DLD1 (cell line): Measurements from ENCODE around the gene C1GALT1.
"Not testable (repeated sequence)": the region's sequence is repeated elsewhere in the genome, so short reads cannot be mapped to it uniquely, and the experiment has no call there.

Source experiments
- in situ Hi-C: cut with HindIII; loops from 2 replicates; pipeline ENCODE4 v1.10.0; 2017; ENCODE audit warnings: low sequenced_read_pairs

C1GALT1 gene

DNA sequence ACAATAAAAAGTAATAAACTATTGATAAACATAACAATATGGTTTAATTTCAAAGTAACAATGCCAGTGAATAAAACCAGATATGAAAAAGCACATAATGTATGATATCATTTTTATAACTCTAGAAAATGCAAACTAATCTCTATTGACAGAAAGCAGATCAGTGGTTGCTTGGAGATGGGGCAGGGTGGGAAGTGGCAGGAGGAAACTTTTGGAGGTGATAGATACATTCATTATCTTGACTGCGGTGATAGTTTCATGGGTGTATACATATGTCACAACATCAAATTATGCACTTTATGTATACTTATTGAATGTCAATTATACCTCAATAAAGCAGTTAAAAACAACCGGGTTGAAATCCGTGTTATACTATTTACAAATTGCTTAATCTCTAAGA is 16.0 kb upstream of the C1GALT1 start:
- in situ Hi-C loops: no loop called here

DNA sequence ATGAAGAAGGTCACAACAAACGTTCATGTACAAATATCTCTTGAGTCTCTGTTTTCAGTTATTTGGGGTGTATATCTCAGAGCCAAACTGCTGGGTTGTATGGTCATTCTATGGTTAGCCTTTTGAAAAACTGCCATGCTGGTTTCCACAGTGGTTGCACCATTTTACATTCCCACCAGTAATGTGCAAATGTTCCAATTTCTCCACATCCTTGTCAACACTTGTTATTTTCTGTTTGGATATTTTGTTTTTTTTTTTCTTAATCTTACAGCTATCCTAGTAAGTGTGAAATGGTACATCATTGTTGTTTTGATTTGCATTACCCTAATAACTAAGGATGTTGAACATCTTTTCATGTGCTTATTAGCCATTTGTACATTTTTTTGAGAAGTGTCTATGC is 13.0 kb upstream of the C1GALT1 start:
- in situ Hi-C loops: no loop called here

DNA sequence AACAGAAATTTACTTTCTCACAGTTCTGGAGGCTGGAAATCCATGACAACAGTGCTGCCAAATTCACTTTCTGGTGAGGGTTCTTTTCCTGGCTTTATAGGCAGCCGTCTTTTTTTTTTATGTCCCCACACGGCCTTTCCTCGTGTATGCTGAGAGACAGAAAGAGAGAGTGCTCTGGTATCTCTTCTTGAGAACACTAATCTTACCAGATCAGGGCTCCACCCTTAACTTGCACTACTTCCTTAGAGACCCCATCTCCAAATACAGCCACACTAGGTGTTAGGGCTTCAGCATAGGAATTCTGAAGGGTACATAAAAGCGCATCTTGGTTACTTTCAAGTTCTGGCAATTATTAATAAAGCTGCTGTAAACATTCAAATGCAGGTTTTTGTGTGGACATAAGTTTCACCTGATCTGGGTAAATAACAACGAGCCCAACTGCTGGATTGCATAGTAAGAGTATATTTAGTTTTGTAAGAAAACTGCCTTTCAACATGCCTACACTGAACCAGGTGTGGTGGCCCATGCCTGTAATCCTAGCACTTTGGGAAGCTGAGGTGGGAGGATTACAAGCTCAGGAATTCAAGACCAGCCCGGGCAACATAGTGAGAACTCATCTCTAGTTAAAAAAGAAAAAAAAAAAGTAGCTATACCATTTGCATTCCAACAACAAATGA is 8.2 kb upstream of the C1GALT1 start:
- in situ Hi-C loops: no loop called here

DNA sequence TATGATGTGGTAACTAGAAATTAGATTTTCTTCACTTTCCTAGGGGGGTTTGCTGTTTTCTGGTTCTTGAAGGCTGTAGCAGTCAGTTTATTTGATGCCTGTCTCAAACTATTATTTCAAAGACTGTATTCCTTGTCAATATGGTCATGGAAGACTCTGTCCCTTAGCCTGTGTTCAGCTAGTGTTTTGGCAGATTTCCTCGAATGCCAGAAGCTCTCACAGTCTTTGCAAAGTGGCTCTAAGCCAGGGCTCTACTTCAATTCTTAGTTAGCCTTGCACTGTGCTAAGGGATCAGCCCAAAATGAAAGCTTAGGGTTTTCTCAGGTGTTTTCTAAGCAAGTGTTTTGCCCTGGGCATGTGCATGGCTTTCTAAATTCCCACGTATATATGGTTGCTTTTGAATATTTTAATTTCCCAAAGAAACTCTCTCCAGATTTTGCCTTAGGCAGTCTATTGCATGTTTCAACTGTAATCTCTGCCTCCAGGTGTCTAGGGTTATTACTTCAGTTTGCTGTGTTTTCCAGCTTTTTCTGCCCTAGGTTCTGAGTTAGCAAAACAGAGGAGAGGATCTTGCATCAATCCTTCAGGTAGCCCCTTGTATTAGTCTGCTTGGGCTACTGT is 7.2 kb upstream of the C1GALT1 start:
- in situ Hi-C loops: no loop called here

DNA sequence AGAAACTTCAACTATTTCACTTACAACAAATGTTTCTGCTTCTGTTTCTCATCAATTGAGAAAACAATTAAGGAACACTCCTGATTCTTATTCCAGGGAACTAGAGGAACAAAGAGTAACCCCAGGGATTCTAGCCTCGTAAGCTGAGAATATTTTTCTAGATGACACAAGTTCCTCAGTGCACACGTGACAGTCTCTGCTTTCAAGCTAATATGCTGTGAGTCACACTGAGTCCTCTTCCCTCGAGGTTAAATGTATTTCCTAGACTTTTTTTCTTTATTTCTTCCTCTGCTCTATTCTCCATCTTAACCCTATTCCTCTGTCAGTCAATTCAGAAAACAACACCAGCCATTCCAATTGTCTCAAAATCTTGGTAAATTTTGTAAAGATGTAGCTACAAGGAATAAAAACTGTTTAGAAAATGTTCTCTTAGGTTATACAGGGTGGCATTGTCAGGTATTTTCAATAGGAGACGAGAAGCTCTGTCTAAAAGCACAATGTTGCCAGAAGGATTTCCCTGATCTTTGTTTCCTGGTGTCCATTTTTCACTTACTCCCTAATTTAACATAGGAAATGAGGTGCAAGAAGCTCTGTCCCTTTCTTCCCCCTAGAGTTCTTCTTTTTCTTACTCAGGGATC is 5.8 kb upstream of the C1GALT1 start:
- in situ Hi-C loops: no loop called here

DNA sequence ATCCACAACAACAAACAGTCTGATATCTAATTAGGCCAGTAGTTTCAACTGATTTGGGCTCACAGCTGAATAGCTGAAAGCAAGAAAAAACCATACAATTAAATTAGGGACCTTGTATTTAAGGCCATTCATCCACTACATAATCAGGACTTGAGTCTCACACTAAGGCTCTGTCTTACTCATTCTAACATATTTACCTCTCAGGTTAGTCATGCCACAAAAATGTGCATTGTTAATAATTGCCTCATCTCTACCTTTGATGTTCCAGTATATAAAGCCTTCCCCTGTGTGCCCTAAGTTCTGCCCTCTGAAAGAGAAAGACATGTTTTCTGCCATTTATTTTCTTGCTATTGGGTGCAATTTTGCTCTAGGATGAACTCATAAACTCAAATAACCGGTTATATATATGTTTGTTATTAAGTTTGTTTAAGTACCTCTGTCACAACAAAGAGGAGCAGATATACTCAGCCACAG is 5.3 kb upstream of the C1GALT1 start:
- in situ Hi-C loops: no loop called here

DNA sequence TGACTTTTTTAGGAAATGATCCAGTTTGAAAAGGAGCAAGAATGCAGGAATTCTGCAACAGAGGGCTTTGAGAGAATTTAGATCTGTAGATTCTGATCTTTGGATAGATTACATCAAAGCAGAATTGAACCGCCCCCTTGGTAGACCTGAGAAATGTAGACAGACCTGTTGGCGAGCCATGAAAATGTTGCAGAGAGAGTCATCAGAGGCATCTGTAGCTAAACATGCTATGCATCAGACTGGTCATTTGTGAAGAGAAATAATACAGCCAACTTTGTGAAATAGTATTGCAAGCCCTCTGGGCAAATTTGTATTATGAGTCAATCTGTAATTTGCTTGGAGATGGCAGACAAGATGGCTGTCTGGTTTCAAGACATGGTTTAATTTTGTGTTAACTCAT is 4.3 kb upstream of the C1GALT1 start:
- in situ Hi-C loops: no loop called here

DNA sequence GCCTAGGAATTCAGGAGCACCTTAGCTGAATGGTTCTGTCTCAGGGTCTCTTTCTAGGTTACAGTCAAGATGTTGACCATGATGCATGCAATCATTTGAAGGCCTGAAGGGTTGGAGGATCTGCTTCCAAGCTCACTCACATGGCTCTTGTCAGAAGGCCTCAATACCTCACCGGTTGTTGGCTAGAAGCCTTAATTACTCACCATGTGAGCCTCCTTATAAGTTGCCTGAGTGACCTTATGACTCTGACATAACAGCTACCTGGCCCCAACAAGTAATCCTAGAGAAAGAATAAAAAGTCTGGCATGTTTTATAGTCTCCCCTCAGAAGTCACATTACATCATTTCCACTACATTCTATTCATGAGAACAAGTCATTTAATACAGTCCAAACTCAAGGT is 3.4 kb upstream of the C1GALT1 start:
- in situ Hi-C loops: no loop called here

DNA sequence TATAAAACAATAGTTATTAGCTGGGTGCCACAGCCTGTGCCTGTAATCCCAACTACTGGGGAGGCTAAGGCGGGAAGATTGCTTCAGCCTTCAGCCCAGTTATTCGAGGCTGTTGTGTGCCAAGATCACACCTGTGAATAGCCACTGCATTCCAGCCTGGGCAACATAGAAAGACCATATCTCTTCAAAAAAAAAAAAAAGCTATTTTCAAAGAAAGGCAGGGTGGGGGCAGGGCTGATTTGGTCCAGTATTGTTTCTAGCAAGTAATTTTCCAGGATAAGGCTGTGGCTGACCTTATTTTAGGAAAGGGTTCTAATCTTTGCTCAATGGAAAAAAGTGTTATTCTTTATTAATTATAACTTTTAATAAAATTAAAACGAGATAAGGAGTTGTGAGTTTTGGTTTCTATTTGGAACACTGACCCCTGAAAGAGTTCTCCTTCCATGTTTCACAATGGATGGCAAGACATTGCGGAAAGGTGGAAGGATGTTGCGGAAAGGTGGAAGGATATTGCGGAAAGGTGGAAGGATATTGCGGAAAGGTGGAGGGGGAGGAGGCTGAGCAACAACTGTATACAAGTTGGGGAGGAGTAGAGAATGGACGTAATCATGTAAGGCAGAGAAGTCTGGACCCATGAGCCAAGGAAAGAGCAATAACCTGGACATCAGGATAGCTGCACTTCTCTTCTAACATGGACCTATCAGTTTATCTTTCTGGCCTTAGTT is 1.5 kb upstream of the C1GALT1 start:
- in situ Hi-C loops: no loop called here

DNA sequence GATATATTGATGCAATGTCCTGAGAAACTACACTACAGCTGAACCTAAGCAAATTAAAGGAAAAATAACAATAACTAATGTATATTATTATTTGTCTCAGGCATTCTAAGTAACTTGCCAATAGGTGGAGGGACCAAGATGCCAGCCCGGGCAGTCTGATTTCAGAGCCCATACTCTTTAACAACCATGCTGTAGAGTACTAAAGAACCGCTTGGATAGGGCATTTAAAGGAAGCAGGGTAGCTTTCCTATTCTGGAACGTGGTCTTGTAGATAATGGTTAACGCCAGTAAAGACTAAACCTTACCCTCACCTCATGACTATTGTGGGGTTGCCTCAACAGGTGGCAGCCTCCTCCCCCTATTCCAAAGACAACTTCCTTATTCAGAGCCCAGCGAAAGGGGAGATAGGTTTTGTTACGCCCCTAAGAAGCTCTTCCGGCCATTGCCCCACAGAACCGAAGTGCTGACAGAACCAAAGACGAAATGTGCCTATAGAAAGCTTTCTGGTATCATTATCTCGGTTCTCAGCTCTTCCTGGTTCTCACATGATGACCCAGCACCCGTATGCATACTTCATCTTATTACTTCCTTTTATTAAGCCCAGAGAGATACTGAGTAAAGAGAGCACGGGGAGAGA is 707 bp upstream of the C1GALT1 start:
- in situ Hi-C loops: no loop called here

DNA sequence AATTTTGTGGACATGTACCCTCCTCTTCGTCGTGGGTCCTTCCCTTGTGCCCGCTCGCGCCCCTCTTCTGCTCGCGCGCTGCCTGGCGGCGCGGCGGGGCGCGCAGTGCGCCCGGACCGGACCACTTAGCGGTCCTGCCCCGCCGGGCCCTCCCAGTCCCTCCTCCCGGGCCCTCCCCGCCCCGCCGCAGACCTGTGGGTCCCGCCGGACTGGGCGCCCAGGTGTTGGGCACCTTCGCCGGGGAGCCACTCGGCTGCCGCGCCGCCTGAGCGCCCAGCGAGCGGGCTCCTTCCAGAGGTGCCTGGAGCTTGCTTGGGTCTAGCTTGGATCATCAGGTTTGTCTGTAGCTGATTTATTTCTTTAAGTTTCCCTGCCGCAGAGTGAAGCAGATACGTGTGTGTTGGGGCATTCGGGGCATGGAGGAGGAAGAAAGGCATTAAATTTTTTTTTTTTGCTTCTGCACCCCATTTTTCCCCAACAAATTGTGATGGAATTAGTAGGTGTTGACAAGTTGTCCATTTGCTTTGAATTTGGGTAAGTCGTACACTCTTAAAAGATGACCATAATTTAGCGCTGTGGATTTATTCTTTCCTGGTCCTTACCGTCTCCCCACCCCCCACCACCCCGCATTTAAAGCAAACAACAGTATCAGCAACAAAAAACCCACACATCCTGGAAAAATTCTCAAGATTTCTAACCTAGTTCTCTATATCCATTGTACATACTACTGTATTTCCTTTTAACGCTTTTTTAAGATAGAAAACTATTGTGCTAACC is 905 bp downstream of the C1GALT1 start:
- in situ Hi-C loops: no loop called here

DNA sequence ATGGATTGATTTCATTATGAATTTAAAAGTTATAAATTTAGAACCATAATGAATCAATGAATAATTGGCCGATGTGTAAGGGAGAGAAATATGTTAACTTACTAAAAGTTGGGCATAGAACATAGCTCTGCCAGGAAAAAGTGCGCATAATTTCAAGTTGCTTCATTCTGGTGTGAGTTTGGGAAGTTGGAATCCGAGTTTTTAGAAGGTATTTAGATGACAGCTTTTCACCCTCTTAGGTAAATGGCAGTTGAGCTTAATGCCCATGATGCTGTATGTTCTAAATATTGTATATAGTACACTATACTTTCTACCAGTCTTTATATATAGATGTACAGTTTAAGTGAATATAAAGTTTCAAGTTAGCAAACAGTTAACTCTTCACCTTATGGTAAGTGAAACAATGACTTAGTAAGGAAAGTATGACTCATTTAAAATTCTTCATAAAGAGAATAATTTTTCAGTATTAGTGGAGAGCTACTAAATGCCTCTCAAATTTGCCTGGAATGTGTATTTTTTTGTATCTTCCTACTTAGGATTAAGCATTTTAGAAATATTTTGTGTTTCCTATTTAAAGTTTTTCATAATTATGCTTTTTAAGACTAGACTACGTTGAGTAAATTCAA is 1.6 kb downstream of the C1GALT1 start:
- in situ Hi-C loops: no loop called here

DNA sequence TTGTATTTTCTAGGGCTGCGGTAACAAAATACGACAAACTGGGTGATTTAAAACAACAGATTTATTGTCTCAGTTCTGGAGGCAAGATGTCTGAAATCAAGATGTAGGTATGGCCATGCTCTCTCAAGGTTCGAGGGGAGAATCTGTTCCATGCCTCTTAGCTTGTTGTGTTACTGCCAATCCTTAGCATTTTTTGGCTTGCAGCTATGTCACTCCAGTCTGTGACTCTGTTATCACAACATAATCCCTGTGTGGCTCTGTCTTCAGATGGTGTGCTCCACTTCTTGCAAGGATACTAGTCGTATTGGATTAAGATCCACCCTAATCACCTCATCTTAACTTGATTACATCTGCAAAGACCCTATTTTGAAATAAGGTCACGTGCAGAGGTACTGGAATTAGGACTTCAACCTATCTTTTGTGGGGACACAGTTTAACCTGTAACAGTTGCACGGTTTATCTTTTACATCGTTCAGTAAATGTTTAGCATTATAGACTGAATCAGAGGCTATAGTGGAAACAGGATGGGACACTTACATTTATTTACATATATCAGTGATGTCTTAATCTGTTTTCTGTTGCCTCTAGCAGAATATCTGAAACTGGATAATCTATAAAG is 3.1 kb downstream of the C1GALT1 start:
- in situ Hi-C loops: no loop called here

DNA sequence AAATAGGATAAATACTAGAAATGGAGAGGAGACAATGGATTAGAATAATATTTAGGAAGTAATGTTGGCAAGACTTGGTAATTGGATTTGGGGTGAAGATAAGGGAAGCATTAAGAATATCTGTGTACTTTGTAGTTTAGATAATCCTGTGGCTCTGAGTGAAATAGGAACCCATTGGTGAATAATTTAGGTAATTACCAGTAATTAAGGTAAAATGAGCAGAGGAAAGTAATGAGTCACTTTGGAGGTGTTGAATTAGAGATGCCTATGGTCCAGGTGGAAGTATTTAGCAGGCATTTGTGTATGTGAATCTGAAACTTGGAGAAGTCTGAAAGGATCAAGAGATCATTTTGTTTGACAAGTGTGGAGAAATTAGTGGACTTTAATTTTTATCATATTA is 5.7 kb downstream of the C1GALT1 start:
- in situ Hi-C loops: no loop called here

DNA sequence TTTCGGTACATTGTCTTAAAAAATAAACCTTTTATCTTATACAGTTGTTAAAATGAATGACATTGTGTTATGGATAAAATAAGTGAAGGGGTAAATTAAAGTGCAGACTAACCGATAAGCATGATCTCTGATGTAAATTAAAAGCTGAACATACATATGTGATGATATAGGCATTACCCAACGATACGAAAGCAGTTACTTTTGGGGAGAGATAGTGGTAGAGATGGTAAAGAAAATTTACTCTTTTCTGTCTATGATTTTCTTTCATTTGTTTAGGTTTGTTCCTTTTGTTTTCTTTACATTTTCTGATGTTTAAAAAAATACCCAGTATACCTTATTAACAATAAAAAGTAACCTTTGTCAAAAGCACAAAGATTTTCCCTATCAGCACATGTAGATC is 6.4 kb downstream of the C1GALT1 start:
- in situ Hi-C loops: no loop called here

DNA sequence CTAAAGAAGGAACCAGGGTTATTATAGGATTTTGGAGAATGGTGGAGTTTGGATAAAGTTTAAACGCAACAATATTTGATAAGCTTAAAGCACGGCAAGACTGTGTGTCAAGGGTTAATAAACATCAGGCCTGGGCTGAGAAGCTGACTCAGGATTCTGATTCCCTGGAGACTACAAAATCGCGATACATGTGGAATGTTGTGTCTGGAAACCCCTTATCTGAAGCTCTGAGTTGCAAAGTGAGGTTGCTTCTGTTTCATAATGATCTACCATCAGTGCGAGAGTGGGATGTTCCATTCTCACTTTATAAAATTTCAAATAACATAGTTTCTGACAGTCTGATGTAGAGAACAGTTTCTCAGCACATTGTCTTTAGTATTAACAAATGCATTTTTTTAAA is 7.8 kb downstream of the C1GALT1 start:
- in situ Hi-C loops: no loop called here

DNA sequence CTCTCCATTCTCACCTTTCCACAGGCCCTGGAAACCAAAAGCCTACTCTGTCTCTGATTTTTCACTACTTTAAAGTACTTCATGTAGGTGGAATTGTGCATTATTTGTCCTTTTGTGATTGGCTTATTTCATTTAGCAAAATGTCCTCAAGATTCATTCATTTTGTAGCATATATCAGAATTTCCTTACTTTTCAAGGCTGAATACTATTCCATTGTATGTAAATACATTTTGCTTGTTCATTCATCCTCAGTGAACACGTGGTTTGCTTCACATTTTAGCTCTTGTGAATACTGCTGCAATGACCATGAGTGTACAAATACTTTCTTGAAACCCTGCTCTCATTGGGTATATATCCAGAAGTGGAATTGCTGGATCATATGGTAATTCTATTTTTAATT is 8.8 kb downstream of the C1GALT1 start:
- in situ Hi-C loops: no loop called here

DNA sequence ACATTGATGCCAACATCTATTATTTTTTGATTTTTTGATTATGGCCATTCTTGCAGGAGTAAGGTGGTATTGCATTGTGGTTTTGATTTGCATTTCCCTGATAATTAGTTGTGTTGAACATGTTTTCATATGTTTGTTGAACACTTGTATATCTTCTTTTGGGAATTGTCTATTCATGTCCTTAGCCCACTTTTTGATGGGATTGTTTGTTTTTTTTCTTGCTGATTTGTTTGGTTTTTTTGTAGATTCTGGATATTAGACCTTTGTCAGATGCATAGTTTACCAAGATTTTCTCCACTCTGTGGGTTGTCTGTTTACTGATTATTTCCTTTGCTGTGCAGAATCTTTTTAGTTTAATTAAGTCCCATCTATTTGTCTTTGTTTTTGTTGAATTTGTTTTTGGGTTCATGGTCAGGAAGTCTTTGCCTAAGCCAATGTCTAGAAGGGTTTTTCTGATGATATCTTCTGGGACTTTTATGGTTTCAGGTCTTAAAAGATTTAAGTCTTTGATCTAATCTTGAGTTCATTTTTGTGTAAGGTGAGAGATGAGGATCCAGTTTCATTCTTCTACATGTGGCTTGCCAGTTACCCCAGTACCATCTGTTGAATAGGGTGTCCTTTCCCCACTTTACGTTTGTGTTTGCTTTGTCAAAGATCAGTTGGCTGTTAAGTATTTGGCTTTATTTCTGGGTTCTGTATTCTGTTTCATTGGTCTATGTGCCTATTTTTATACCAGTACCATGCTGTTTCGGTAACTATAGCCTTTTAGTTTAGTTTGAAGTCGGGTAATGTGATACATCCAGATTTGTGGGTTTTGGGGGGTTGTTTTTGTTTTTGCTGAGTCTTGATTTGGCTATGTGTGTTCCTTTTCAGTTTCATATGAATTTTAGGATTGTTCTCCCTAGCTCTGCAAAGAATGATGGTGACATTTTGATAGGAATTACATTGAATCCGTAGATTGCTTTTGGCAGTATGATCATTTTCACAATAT is 10.7 kb downstream of the C1GALT1 start:
- in situ Hi-C loops: not testable (repeated sequence)
